Stimulated activated CD8-positive, alpha-beta memory T cell treated with anti-CD3 and anti-CD28 coated beads, Interleukin-4, amount 100 ng/mL, for 48 hours (primary cell): ENCODE data around the gene DUOX2.
"Not testable (repeated sequence)": the region's sequence is repeated elsewhere in the genome, so short reads cannot be mapped to it uniquely, and the experiment has no call there.

ENCODE experiments used
- DNase-seq: peaks from one replicate; pipeline ENCODE4 v3.0.0-alpha.2; 2020

The DUOX2 gene

DNA sequence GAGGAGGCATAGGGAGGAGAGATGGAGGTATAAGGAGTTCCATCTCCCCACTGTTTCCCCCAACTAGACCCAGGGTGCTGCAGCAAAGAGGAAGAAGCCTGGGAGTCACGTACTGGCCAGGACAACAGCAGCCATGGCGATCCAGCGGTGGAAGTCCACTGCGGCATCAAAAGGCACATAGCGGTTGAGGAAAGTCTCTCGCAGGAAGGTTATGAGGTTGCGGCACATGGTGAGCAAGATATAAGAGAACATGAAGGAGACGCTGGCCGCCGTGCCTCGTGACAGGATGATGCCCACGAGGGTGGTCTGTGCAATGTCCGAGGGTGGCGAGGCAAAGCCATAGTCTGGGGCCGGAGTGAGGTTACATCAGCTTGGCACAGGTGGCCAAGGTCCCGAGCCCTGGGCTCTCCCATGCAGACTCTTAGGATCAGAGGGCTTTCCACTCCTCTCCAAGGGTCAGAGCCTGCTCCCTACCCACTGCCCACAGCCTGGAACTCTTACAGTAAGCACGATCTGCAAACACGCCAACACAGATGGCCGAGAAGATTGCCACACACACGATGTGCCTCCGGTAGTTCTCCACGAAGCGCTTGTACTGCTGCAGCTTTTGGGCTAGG lies 14.3 kb downstream of the DUOX2 start:
- no peak for DNase-seq

DNA sequence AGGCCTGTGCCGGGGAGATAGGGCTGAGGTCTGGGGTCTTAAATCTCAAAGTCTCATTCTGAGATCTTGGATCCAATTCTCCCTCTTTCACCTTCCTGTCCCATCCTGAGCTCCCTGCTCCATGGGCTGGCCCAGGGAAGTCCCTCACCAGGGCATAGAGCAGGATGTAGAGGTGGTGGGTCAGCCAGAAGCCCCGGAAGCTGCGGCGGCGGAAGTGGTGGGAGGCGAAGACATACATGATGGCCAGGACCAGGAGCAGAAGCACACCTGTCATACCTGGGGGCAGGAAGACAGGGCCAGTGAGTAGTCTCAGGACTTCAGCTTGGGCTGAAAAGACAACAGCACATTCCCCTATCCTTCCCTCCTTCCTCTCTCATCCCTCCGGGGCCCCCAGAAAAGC lies 16.5 kb downstream of the DUOX2 start:
- DNase-seq = no peak

DNA sequence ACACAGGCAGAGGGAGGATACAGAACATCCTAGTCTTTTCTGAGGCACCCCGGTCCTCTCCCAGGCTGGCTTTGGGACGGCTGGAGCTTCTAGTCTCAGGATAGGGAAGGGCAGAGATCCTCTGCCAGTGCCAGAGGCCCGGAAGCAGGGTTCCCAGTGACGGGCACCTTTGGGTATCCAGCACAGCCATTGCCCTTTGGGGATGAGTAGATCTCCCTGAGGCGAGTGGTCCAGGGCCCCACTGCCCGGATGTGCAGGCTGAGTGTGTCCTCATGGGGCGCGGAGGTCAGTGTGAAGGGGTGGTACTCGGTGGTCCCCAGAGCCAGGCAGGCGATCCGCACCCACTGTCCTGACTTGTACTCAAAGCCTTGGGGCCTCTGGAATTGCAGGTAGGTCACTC lies 18.3 kb downstream of the DUOX2 start:
- DNase-seq = no peak

DNA sequence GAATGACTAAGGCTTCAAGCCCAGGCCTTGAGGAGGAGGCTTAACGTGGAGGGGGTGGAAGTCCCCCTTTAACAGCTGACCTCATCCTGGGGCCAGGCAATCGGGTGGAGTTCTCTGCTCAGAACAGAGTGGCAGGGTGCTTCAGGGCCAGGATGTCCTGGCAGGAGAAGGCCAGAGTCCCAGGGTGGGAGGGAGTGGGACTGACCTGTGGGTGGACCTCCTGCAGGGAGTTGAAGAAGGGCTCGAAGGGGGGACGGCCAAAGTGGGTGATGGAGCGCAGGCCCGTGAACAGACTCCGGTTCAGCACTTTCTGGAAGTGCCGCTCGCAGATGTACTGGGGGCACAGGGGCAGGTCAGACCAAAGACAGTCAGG lies 19.6 kb downstream of the DUOX2 start:
- no peak for DNase-seq

DNA sequence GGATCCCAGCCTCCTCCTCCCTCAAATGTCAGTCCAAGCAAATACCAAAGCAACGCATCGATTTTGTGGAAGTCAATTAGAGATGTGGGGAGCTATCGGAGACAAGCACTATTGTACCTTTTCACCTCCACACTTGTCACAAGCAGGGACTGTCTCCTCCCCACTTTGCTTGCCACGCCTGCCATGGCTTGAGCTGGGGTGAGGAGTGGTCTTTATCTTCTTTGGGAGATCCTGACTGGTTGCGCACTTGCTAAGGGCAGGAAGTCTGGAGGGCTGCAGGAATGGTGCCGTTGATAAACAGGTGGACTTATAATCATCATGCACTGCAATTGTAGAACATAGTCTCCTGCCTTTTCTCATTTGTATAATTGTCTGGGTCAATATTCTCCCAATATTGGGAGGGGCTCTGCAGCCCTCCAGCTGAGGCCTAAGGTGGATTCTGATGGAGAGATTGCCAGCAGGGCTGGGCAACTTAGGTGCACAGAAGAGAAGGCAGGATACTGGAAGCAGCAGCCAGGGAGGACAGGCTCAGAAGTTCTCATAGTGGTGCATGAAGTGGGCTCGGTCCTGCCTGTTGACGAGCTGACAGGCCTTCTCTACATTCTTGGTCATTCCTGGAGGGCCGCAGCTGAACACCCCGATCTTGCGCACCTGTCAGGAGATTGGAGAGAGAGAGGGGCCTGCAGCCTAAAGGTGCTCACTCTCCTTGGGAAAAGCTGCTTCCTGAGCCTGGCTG lies 20.2 kb downstream of the DUOX2 start:
- no peak for DNase-seq

DNA sequence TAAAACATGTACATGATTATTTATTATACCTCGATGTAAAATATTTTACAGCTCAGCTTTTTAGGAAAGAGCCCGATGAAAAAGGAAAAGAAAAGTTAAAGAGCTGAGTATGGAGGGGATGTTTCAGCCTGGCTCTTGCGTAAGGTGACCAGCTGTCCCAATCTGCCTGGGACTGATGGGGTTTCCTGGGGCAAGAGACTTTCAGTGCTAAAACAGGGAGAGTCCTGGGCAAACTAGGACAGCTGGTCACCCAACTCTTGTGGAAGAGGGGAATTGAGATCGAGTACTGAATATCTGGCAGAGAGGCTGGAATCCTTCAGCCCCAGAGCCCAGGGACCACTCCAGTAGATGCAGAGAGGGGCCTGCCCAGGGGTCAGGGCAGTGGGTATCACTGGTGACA lies 21.0 kb downstream of the DUOX2 start:
- DNase-seq = no peak

DNA sequence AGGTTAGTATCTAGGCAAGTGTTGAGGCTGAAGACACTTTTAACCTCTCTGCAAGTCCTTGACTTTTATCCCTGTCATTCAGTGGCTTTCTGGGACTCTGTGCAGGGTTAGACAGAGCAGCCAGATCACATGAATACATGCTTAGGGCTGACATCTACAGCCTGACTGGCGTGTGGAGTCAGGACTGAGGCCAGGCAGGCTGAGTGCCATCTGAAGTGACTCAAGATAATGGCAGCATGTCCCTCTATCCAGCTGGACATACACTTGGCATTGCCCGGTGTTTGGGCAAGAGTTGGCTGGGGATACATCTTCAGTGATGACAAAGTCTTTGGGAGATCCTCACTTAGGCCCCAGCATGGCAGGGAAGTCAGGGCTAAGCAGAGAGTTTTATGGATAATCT lies 22.4 kb downstream of the DUOX2 start:
- DNase-seq = no peak

DNA sequence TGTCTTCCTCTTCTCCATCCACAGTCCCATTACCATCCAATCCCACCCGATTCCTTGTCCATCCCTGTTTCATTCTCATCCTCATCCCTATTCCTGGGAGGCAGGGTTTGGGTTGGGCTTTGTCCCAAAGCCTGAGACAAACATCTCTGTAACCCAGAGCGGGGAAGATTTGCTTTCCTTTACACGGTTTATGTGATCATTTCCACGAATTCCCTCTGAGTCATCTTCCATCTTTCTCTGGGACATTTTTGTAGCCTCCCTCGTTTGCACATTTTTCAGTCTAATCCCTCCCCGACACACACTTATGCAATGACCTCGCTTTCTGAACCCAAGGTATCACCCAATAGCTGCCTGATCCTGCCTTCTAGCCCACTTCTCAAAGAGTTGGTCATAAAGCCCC lies 22.8 kb downstream of the DUOX2 start:
- DNase-seq = no peak

DNA sequence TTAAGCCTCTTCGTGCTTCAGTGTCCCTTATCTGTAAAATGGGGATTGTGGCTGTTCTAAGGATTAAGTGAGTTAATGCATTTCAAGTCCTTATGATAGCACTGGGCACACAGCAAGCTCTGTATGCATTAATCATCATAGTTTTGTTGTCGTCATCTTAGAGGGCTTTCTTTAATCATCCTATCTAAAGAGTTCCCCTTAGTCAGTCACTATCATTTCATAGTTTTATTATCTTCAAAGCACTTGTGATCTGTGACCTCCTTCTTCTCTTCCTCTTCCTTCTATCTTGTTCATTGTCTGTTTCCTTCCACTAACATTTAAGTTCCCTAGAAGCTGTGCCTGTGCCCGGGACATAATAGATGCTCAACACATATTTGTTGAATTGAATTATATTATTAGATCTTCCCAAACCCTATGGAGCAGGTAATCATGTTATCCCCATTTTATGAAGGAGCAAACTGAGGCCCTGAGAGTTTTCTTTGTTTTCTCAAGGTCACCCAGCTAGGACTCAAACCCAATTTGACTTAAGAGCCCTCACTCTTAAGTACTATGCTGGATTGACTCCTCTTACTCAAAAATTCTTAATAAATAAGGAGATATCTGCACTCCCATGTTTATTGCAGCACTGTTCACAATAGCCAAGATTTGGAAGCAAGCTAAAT lies 24.1 kb downstream of the DUOX2 start:
- DNase-seq = no peak

DNA sequence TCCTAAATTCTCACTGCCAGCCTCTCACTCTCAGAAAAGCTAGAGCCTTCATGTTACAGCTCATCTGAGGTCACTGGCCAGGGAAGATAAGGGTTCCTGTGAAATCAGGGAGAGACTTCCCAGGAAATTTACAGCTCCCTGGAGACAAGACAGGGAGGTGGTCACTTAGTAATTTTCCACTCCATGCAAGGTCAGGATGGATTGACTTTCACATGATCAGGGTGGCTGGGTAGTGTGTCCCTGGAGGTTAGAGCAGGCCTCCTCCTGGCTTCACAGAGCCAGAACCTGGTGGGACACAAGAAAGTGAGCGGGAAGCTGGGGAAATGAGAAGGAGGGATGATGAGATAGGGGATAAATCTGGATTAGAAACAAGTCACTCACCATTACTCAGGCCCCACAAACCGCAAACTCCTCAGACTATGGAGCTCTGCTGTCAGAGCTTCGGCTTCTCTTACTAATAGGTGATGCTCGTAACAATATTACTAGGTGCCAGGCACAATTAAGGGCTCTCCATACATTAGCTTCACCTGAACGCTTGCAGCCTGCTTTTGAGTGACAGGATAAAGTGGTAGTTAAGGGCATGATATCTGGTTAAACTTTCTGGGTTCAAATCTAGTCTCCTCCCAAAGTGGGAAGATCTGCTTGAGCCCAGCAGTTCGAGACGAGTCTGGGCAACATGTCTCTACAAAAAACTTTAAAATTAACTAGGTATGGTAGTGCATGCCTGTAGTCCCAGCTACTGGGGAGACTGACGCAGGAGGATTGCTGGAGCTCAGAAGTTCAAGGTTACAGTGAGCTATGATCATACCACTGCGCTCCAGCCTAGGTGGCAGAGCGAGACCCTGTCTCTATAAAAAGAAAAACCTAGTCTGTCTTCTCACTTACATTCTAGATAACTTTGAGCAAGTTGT lies 24.9 kb downstream of the DUOX2 start:
- DNase-seq = no peak

DNA sequence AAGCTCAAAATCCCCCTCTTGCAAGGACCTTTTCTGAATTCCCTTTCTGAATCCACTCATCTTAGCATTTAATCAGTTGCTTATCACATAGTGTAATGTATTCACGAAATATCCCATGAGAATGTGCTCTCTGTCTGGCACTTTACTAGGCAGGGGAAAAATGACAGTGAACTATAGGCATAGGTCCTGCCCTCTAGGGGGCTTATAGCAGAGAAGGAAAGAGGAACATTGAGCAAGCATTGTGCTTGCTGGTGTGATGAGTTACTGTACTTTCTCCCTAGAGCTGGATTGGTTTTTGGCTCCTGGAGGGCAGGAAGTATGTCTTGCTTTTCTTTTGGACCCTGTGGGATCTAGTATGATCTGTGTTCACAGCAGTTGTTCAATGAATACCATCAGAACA lies 26.5 kb downstream of the DUOX2 start:
- no peak for DNase-seq

DNA sequence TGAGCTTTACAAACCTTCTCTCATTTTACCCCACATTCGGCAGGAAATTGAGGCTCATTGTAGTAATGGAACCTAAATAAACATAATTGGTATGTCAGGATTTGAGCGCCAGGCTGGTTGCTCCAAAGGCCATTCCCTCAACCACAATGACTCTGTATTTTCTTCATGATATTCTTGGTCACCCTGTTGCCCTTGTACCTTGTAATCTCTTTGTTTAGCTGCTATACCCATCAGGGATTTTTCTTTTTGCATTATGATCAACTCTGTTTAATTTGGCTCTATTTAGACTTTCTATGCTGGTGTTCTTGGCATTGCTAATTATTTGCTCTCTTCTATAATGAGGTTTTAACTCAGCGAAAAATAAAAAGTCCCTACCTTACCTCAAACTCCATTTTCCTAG lies 29.8 kb downstream of the DUOX2 start:
- no peak for DNase-seq

DNA sequence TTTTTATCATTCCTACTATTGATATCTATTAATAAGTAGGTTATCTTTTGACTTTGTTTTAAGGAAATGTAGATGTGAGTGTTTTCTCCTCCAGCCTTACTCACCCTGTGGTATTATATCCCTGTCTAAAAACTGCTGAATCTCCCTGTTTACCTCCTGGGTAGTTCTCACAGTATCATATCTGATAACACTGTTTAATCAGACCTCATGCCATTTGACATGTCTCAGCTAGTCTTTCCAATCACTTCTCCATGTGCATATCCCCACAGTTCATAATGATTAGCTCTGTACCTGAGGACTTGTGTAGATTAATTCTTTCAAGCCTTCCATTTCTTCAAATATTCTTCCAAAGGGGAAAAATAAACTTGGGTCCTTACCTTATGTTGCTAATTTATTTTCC lies 30.7 kb downstream of the DUOX2 start:
- DNase-seq = no peak

DNA sequence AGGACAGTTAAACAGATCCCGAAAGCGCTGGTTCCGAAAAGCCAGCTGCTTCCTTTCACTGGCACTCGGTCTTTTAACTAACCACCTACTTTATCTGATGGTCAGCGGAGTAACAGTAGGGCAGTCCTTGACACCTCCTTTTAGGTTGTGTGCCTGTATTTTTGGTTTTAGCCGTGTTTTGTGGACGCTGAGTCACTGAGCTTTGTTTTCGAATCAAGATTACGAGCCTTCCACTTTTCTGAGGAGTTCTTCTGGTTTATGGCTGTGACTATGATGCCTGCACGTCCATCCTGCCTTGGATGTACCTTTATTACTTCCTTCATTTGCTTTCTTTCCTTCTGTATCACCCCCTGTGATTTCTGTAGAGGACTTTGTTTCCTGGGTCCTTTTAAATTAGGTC lies 31.6 kb downstream of the DUOX2 start:
- not testable (repeated sequence) for DNase-seq

DNA sequence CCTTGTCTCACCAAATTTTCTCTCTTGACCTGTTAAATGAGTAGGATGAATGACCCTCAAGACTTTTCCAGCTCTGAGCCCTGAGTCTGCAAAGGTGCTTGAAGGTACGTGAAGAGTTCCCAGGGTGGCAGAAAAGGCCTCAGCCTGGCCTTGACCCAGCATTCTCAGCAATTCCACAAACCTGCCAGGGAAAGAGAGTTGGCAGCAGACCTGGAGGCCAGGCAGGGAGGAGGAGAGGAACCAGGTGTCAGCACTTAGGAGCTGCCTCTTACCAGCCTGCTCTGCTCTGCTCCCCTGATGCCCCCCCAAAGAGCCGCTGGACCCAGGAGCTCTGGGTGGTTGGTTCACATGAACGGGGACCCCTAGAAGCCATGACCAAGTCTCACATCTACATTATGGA lies 33.4 kb downstream of the DUOX2 start:
- DNase-seq = not testable (repeated sequence)

DNA sequence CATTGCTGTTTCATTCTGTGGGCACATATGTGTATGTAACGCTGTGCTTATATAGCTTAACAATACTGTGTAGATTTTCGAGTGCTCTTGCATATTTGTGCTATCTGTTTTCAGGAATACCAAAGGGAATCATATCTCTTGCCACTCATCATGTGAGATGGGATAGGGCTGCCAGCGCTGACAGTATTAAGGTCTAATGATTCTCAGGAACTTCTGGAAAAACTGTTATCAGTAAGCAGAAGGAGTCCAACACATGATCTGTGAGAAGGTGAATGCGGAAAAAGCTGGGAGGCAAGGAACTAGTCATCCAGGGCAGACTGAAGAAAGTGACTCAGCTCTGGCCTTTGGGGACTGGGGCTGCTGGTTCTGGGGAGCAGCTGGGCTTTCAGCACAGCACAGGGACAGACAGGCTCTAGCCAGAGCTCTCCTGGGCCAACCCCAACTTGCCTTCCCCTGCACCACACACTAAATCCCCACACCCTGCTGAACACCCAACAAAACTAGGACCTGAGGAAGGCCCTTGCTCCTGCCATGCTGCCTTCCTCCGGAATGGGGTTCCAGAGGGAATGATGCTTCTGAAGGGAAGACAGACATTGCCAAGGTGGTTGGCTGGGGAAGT lies 34.2 kb downstream of the DUOX2 start:
- DNase-seq = not testable (repeated sequence)

DNA sequence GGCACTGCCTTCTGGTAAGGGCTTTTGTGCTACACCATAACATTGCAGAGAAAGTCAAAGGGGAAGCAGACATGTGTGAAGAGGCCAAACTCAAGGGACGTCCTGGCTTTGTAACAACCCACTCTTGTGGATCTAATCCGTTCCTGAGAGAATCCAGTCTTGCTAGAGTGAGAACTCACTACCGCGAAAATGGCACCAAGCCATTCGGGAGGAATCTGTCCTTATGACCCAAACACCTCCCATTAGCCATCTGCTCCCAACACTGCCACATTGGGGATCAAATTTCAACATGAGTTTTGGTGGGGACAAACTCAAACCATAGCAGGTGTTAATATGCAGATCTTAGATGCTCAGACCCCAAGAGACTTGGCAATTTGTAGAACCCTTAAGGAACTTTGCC lies 34.8 kb downstream of the DUOX2 start:
- DNase-seq = not testable (repeated sequence)

DNA sequence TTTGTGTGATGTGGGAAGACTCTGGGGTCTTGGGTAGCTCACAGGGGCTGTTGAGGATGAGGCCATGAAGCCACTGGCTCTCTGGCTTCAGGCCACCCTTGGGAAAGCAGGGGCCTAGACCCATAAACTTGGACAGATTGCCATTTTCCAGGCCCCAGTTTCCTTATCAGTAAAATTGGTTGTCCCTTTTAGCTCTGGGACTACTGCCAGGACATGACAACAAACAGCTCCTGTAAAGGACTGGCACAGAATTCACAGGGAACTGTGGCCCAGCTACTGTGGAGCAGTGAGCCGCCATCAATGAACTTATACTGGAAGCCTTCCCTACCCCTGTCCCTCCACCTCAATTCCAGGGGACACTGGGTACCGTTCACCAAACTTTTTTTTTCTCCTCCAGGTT lies 36.6 kb downstream of the DUOX2 start:
- DNase-seq = not testable (repeated sequence)

DNA sequence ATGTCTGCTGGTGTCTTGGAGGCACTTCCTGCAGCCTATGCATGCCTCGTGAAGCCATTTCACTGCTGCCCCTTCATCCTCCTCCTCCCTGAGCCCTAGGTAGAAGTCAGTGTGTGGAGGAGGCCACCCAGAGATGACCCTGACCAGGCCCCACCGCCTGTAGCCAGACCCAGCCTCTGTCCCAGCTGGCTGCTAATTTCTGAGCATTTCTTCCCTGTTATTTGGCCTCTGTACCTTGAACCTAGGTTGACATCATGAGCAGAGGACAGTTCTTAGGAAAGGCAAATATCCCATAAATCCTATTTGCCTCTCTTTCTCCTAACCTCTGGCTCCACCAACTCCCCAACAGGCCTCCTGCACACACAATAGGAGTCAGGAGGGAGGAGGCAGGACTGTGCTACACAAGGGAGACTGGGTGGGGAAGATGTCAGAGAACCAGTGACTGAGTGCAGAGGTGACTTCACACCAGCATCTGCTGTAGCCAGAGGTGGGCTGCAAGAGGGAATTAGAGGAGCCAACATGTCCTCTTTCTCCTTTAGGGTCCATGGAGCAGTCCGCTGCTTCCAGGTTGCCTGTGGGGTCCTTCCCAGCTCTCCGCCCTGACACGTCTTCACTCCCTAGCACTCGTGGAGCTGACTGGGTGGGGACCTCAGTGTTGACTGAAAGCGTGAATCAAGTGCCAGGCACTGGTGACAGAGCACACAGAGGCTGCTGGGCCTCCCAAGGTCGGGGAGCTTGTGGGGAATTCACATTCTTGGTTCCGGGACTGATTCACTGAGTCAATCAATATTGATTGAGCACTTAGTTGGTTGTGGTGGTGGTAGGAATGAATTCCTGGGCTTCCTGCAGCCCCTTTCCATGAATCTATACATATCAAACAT lies 38.3 kb downstream of the DUOX2 start:
- not testable (repeated sequence) for DNase-seq

DNA sequence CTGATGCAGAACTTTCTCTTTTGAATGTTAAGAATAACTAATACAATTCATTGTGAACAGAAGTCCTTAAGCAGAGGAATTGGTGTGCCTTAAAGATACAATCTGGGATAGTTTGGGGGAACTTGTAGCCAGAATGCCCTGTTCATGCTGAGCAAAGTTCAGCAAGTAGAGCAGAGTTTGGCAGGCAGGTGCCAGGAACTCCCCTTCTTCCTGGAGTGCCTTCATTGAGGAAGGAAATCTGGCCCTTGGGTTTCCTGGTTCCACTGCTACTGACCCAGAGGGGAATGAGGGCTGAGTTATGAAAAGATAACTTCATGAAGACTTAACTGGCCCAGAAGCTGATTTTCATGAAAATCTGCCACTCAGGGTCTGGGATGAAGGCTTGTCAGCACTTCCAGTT lies 40.4 kb downstream of the DUOX2 start:
- DNase-seq = not testable (repeated sequence)

DNA sequence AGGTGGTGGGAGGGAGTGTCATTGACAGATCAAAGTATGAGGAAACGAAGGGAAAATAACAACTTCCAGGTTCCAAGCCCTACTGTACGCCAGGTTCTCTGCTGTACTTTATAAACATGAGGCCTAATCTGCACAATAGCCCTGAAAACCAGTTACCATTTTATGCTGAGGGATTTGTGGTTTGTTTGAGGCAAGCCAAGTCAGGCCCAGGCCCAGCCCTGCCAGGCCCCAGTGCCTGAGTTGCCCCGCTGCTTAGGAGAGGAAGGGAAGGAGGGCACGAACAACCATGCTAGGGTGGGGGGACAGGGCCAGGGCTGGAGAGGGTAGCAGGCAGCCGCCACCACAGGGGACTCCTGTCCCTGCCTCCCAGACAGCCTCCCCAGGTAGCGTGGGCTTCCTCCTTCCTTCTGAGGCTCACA lies 44.0 kb downstream of the DUOX2 start:
- not testable (repeated sequence) for DNase-seq

DNA sequence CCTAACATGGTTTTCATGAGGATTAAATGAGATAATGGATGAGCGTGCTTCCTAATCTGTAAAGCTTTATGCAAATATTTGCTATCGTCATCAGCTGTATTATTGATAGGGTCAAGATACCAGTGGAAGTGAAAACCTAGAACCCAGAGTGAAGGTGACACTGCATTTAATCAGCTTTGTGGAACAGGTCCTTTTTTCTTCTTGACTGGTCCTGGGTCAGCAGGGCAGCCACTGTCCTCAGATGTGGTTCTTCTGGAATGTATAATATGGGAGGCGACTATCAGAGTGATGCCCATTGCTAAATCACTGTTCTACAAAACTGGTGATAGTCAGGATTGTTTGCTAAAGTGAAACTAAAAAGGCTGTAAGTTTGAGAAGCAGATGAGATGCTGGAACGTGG lies 49.6 kb downstream of the DUOX2 start:
- DNase-seq = no peak
